Tibial artery (tissue), 4 donors: ENCODE measurements around the gene STAMBP.

Experiments
- DNase-seq, 2 donors: peaks; one replicate each; pipeline ENCODE4 v3.0.0-alpha.2; 2019
- H3K27ac ChIP-seq, 2 donors: fragments of 200-600 bp; sonication (generic) in 1 of 2; 1 replicate in 1 of 2; 2 replicates in 1 of 2; pipeline ENCODE4 v1.5.1; 2018 to 2019; ENCODE audit warnings: mild to moderate bottlenecking in 1 of 2
- H3K27me3 ChIP-seq, 2 donors: fragments of 200-600 bp; sonication (generic) in 1 of 2; one replicate each; pipeline versions ENCODE4 v1.5.1 to v1.6.0; 2016 to 2019
- H3K36me3 ChIP-seq, 3 donors: fragments of 200-600 bp; sonication (generic) in 2 of 3; one replicate each; pipeline ENCODE4 v1.5.1; 2016 to 2019; ENCODE audit warnings: mild to moderate bottlenecking in 2 of 3
- H3K4me1 ChIP-seq, 4 donors: fragments of 200-600 bp; sonication (generic) in 2 of 4; 1 replicate in 3 of 4; 2 replicates in 1 of 4; pipeline ENCODE4 v1.5.1; 2016 to 2019
- H3K4me3 ChIP-seq, 2 donors: fragments of 200-600 bp; sonication (generic) in 1 of 2; 1 replicate in 1 of 2; 2 replicates in 1 of 2; pipeline ENCODE4 v1.5.1; 2018 to 2019; ENCODE audit warnings: mild to moderate bottlenecking in 2 of 2
- H3K9me3 ChIP-seq, 3 donors: fragments of 200-600 bp; sonication (generic) in 1 of 3; one replicate each; pipeline ENCODE4 v1.5.1; 2016 to 2019
- intact Hi-C: fragments of 100-400 bp; cut with DNase I; formaldehyde crosslinking; loops from one replicate; pipeline ENCODE4 v1.15.0; 2023; ENCODE audit warnings: low total_unique reads
- TF ChIP-seq, protein P1 (sequence below), 2 experiments: fragments of 200-600 bp in 1 of 2; fragments of 450-650 bp in 1 of 2; IDR thresholded peaks; one replicate each; pipeline ENCODE4 v1.5.1; 2017 to 2019; ENCODE audit warnings: antibody characterized with exemption in 2 of 2, mild to moderate bottlenecking in 1 of 2, moderate library complexity in 1 of 2

The STAMBP gene

DNA sequence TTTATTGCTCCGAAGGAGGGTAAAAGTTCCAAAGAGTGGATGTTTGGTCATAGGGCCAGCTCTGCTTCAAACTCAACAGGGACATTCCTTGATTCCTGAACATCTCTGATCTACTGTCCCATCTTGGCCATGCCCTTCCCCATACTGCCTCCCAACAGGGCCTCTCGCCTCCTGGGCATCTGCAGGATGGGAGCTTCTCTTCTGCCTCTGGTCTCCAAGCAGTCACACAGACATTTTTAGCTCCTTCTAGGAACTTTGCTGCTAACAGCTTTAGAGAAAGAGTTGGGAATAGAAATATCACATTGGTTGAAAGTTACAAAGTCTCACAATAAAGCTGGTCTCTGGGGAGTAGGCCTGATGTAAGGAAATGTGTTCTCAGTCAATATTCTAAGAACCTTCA, 88.5 kb downstream of the STAMBP start:
- no peak overlapping the region for H3K27ac ChIP-seq

DNA sequence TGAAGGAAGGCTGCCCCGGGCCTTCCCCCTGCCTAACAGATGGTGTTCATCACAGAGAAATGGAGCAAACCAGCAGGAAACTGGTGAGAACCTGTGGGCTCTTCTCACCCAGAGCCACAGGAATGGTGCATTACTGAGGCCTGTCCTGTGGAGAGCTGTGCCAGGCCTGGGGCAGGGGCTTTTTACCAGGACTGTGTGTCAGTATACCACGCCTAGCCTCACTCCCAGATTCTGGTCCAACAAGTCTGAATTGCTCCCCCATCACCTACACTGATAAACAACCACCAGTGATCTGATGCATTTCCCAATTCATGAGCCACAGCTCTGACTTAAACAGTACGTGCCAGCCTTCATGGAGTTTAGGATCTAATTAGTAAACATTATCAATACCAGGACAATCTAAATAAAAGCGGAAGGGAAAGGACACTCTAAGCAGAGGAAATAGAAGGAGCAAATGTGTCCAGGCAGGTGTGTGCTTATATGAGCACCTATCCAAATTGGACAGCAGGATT, 89.0 kb downstream of the STAMBP start:
- intact Hi-C loops: no loop called here
- TF ChIP-seq, protein P1, sequence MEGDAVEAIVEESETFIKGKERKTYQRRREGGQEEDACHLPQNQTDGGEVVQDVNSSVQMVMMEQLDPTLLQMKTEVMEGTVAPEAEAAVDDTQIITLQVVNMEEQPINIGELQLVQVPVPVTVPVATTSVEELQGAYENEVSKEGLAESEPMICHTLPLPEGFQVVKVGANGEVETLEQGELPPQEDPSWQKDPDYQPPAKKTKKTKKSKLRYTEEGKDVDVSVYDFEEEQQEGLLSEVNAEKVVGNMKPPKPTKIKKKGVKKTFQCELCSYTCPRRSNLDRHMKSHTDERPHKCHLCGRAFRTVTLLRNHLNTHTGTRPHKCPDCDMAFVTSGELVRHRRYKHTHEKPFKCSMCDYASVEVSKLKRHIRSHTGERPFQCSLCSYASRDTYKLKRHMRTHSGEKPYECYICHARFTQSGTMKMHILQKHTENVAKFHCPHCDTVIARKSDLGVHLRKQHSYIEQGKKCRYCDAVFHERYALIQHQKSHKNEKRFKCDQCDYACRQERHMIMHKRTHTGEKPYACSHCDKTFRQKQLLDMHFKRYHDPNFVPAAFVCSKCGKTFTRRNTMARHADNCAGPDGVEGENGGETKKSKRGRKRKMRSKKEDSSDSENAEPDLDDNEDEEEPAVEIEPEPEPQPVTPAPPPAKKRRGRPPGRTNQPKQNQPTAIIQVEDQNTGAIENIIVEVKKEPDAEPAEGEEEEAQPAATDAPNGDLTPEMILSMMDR (IDR thresholded peaks at IDR 0.05): no peak
- H3K4me1 ChIP-seq: no peaks in the 10 kb centered on the region

More for the DNA sequence above, 88.5 kb downstream of the STAMBP start:
- DNase-seq: no peak
- no peaks in the 10 kb centered on the region for H3K27me3 ChIP-seq
- peaks cover 57 to 69% (median 61%) of the 10 kb centered on the region in 3 donors for H3K36me3 ChIP-seq
- TF ChIP-seq, protein P1 (IDR thresholded peaks at IDR 0.05): no peak
- H3K4me3 ChIP-seq: no peak overlapping the region
- H3K9me3 ChIP-seq: no peaks in the 10 kb centered on the region
- intact Hi-C loops: no loop called here
- no peaks in the 10 kb centered on the region for H3K4me1 ChIP-seq

DNA sequence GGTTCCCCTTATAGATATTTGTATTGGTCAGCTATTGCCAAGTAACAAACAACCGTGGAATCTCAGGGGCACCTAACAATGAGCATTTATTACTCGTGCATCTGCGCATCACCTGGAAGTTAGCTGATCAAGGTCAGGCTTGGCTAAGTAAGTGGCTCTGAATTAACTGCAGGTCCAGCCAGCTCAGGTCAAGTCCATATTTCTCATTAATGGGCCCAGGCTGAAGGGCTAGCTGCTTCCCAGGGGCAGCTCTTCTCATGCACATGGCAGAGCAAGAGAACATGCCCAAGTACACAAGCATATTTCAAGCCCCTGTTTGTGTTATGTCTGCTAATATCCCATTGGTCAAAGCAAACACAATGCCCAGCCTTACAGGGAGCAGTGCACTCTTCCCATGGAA, 90.1 kb downstream of the STAMBP start:
- intact Hi-C loops: no loop called here
- H3K4me3 ChIP-seq: no peak overlapping the region
- H3K27ac ChIP-seq: no peak overlapping the region
- no peaks in the 10 kb centered on the region for H3K9me3 ChIP-seq
- no peaks in the 10 kb centered on the region for H3K27me3 ChIP-seq
- H3K36me3 ChIP-seq: peaks cover 45 to 56% (median 51%) of the 10 kb centered on the region in 3 donors
- TF ChIP-seq, protein P1 (IDR thresholded peaks at IDR 0.05): no peak
- no peaks in the 10 kb centered on the region for H3K4me1 ChIP-seq
- no peak for DNase-seq

More for the DNA sequence above, 89.0 kb downstream of the STAMBP start:
- no peaks in the 10 kb centered on the region for H3K27me3 ChIP-seq
- DNase-seq: no peak
- H3K9me3 ChIP-seq: no peaks in the 10 kb centered on the region
- no peak overlapping the region for H3K4me3 ChIP-seq
- H3K27ac ChIP-seq: no peak overlapping the region
- H3K36me3 ChIP-seq: peaks cover 53 to 64% (median 59%) of the 10 kb centered on the region in 3 donors

DNA sequence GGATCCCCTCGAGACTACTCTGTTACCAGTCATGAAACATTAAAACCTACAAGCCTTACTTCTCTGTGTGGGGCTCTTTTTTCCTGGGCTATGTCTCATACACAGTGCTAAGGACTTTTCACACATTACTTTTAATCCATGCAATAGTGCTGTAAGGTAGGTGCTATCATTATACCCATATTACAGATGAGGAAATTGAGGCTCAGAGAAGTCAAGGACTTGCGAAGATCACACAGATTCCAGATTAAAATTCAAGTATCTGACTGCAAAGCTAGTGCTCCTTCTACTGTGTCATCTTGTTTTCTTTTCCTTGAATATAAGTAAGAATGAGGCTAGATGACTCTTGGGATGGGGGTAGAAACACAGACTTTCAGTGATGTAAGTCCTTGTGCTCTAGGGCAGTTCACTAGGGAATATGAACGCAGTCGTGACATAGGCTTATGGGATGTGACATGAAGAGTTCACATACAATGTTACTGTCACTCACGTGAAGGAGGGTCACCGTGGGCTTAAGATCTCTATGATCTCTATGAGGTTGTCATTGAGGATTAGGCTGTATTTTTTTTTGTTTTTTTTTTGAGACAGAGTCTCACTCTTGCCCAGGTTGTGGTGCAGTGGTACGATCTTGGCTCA, 91.0 kb downstream of the STAMBP start:
- Histone ChIP-seq H3K27me3 (no peaks in the 10 kb centered on the region), H3K4me1 (no peaks in the 10 kb centered on the region), H3K36me3 (peaks cover 38 to 47% (median 42%) of the 10 kb centered on the region in 3 donors), H3K27ac (no peak overlapping the region), H3K4me3 (no peak overlapping the region), H3K9me3 (no peaks in the 10 kb centered on the region)
- no peak for DNase-seq
- TF ChIP-seq, protein P1 (IDR thresholded peaks at IDR 0.05): no peak
- intact Hi-C loops: loop anchor here (10.0 kb wide), 1 partner anchor 95 kb away; the partner anchor contains the start of gene STAMBP

DNA sequence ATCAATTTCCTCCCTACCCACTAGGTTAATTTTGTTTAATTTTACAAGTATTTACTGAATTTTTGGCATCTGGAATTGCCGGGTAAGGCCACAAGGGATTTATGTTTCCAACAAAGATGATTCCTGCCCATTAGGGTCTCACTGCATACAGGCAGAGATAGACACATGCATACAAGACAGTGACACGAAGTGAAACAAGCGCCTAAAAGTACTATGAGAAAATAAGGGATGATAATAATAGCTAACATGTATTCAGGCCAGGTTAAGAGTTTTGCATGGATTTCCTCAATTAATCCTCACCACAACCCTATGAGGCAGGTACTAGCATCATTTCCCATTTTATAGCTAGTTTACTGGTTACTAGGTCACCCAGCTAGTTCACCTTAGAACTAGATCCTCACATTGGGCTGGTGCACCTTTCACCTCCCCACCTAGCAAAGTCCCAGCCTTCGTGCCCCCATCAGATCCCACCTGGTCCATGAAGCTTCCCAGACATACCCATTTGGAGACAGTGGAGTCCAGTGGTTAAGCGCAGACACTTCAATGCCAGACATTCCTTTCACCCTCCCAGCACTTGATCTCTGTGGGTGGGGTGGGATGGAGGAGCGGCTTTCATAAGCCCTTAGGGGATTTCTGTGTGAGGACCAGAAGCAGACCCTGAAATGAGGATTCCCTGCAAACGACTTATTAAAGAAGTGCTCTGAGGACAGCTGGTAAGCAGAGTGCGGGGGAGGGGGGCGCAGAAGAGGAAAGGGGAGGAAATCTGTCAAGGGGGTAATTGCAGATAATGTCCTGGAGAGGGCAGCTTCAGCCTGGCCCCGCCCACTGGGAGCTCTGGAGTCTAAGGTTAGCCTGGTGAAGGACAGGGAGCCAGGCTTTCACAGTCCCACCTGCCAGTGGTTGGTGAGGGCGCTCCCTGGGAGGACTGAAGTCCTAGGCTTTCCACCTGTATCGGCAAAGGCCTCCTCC, 92.1 kb downstream of the STAMBP start:
- H3K27ac ChIP-seq: peak overlapping the region in 1 of 2 donors; percentile 39
- intact Hi-C loops: loop anchor here (10.0 kb wide), 1 partner anchor 96 kb away; the partner anchor contains the start of gene STAMBP
- no peaks in the 10 kb centered on the region for H3K27me3 ChIP-seq
- H3K4me1 ChIP-seq: peaks cover 0 to 2% (median under 1%) of the 10 kb centered on the region in 4 donors
- DNase-seq: no peak
- peaks cover 27 to 36% (median 32%) of the 10 kb centered on the region in 3 donors for H3K36me3 ChIP-seq
- H3K9me3 ChIP-seq: no peaks in the 10 kb centered on the region
- no peak overlapping the region for H3K4me3 ChIP-seq
- TF ChIP-seq, protein P1 (IDR thresholded peaks at IDR 0.05): peak in 1 of 2 experiments; percentile 25
